T-cell (primary cell): ENCODE measurements around the gene HASPIN. TPM values are rescaled to one million over a fixed set of nuclear protein-coding genes. Genes with fewer than 3 reads are reported as not detected.

Experiments
- ATAC-seq, 4 experiments: fragments of 200-7000 bp in 3 of 4; fragments of 150-1000 bp in 1 of 4; cut with Tn5 transposase; replicated peaks in 1 of 4; 1 replicate in 3 of 4; 2 replicates in 1 of 4; pipeline ENCODE4 v1.10.0; 2021; ENCODE audit warnings: moderate library complexity in 3 of 4, mild to moderate bottlenecking in 2 of 4, moderate number of reproducible peaks in 1 of 4
- CTCF ChIA-PET, 2 donors: fragments of 300-600 bp; sonication (Branson Sonifier 250); formaldehyde crosslinking; loops; one replicate each; lab custom pipeline; 2022; ENCODE audit warnings: antibody characterized with exemption in 2 of 2; lab: Charles Lee
- POLR2A ChIA-PET, 2 donors: fragments of 300-600 bp; sonication (Branson Sonifier 250); formaldehyde crosslinking; loops; one replicate each; lab custom pipeline; 2022; ENCODE audit warnings: antibody characterized with exemption in 2 of 2; lab: Charles Lee
- DNase-seq, 35 experiments: peaks; one replicate each; pipeline versions ENCODE4 v3.0.0 to v3.0.0-alpha.2; 2013 to 2023
- H3K27ac ChIP-seq: one replicate; pipeline ENCODE4 v1.5.1; 2013; ENCODE audit warnings: low read length
- H3K27me3 ChIP-seq, 2 experiments: replicated peaks in 1 of 2; 1 replicate in 1 of 2; 2 replicates in 1 of 2; pipeline versions ENCODE4 v1.6.1 to v1.7.0; 2013; ENCODE audit warnings: low read length in 1 of 2, mixed read lengths in 1 of 2; ENCODE audit not compliant: control insufficient read depth in 2 of 2, insufficient read depth in 2 of 2; ENCODE audit errors: extremely low read depth in 1 of 2
- H3K36me3 ChIP-seq, 2 donors: 1 replicate in 1 of 2; 2 replicates in 1 of 2; pipeline versions ENCODE4 v1.6.1 to v1.7.0; 2013; ENCODE audit warnings: low read length in 1 of 2; ENCODE audit not compliant: control insufficient read depth in 2 of 2, insufficient read depth in 1 of 2; ENCODE audit errors: extremely low read depth in 1 of 2
- H3K4me1 ChIP-seq, 2 experiments: 1 replicate in 1 of 2; 2 replicates in 1 of 2; pipeline versions ENCODE4 v1.6.1 to v1.7.0; 2013; ENCODE audit warnings: low read length in 2 of 2, mixed read lengths in 1 of 2; ENCODE audit not compliant: insufficient read depth in 2 of 2, control insufficient read depth in 1 of 2; ENCODE audit errors: extremely low read depth in 1 of 2
- H3K4me3 ChIP-seq, 2 donors: 1 replicate in 1 of 2; 2 replicates in 1 of 2; pipeline versions ENCODE4 v1.5.1 to v1.7.0; 2013; ENCODE audit warnings: mild to moderate bottlenecking in 2 of 2, low read length in 1 of 2, moderate library complexity in 1 of 2; ENCODE audit not compliant: control insufficient read depth in 1 of 2; ENCODE audit errors: extremely low read depth in 1 of 2
- H3K9me3 ChIP-seq: 2 replicates; pipeline ENCODE4 v1.7.0; 2013
- H3K27ac Mint-ChIP-seq, 2 donors: one replicate each; pipeline ENCODE4 v1.8.0; 2020 to 2021; ENCODE audit warnings: mild to moderate bottlenecking in 2 of 2, mixed read lengths in 2 of 2
- H3K27me3 Mint-ChIP-seq, 2 donors: one replicate each; pipeline ENCODE4 v1.8.0; 2021 to 2022; ENCODE audit warnings: mixed read lengths in 2 of 2
- H3K36me3 Mint-ChIP-seq: one replicate; pipeline ENCODE4 v1.8.0; 2021; ENCODE audit warnings: mixed read lengths
- H3K4me1 Mint-ChIP-seq, 3 donors: one replicate each; pipeline ENCODE4 v1.8.0; 2020 to 2022; ENCODE audit warnings: mixed read lengths in 3 of 3, mild to moderate bottlenecking in 1 of 3
- H3K4me3 Mint-ChIP-seq, 3 donors: one replicate each; pipeline ENCODE4 v1.8.0; 2020 to 2022; ENCODE audit warnings: mild to moderate bottlenecking in 3 of 3, mixed read lengths in 3 of 3, moderate library complexity in 3 of 3
- H3K9me3 Mint-ChIP-seq, 3 donors: one replicate each; pipeline ENCODE4 v1.8.0; 2020 to 2022; ENCODE audit warnings: mixed read lengths in 3 of 3
- WGBS: methylation state at CpG from one replicate; pipeline ENCODE4 v1.1.5; 2013; ENCODE audit warnings: missing lambda C conversion rate; ENCODE audit not compliant: insufficient coverage; 5-methylcytosine and 5-hydroxymethylcytosine counted together
- total RNA-seq, 35 experiments: library from RNA in 6 of 35; stranded (reverse) in 6 of 35; fragments of 120-200 nt in 1 of 35; gene quantifications; one replicate each; pipeline versions ENCODE4 v1.2.1 to v1.2.4 and lab custom pipeline; 2013 to 2026

Gene HASPIN
- total RNA-seq, 5 donors from 2014 or later (not counting 1 experiment from before 2014, with no cell fraction given): 0.33 to 1.0 (median 0.68) TPM

DNA sequence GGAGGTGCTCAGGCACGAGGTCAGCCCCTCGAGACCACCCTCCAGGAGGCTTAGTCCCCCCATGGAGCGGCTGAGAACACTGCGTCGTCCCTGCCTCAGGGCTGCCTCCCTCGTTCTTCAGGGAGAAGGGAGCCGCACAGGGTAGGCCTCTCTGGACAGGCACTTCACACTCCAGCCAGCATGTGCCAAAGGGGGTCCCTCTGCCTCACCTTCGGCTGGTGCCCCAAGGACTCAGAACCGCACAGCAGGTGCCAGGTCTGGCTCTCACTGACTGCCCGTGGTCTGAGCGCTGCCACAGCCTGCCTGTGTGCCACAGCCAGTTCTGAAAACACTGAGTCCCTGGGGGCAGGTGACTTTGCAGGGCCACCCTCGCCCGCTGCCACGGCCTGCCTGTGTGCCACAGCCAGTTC lies 34.8 kb upstream of the HASPIN start:
- no peak overlapping the region for H3K27ac Mint-ChIP-seq
- ChIA-PET CTCF (no interaction called here), POLR2A (no interaction called here)
- Histone ChIP-seq H3K27ac (no peak overlapping the region), H3K27me3 (no peaks in the 10 kb centered on the region), H3K36me3 (peaks cover 22 to 23% of the 10 kb centered on the region in 2 donors), H3K9me3 (no peaks in the 10 kb centered on the region), H3K4me1 (peaks cover 2 to 6% of the 10 kb centered on the region in 2 experiments), H3K4me3 (no peak overlapping the region)
- peaks cover 15% of the 10 kb centered on the region for H3K36me3 Mint-ChIP-seq
- H3K4me1 Mint-ChIP-seq: peaks cover 5 to 24% (median 7%) of the 10 kb centered on the region in 3 donors
- no peak overlapping the region for H3K4me3 Mint-ChIP-seq
- H3K9me3 Mint-ChIP-seq: no peaks in the 10 kb centered on the region
- DNase-seq (no peak), ATAC-seq (no peak)
- H3K27me3 Mint-ChIP-seq: no peaks in the 10 kb centered on the region
- WGBS: 95% methylated on average over 9 of the region's 14 CpGs

DNA sequence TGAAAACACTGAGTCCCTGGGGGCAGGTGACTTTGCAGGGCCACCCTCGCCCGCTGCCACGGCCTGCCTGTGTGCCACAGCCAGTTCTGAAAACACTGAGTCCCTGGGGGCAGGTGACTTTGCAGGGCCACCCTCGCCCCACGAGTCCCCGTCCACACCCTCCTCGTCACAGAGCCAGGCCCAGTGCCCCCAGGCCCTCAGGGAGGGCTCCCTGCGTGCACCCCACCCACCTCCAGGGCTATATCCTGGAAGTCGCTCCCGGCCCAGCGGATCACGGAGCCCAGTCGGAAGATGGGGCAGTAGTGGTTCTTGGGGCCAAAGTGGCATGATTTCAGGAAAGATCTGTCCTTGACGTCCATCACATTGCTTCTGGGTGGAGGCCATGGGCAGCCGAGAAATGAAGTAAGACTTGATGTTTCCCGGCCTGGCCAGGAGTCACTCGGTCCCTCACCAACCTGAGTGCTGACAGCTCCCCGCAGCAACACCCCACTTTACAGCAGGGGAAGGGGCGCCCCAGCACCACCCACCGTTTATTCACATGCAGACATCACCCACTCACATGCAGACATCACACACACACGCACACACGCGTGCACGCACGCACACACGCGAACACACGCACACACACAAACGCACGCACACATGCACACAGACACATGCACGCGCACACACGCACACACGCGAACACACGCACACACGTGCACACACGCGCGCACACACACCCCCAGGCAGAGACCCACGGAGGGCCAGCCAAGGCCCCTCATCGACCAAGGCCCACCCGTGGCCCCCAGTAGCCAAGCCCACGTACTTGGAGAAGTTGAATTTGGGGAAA lies 34.2 kb upstream of the HASPIN start:
- DNase-seq (no peak), ATAC-seq (no peak)
- no peak overlapping the region for H3K27ac ChIP-seq
- H3K4me3 ChIP-seq: no peak overlapping the region
- Mint-ChIP-seq H3K36me3 (peaks cover 15% of the 10 kb centered on the region), H3K27ac (no peak overlapping the region), H3K4me1 (peaks cover 11 to 30% (median 12%) of the 10 kb centered on the region in 3 donors), H3K27me3 (no peaks in the 10 kb centered on the region), H3K4me3 (no peak overlapping the region), H3K9me3 (no peaks in the 10 kb centered on the region)
- 92% methylated on average over 32 of the region's 44 CpGs for WGBS
- H3K36me3 ChIP-seq: peaks cover 18 to 23% of the 10 kb centered on the region in 2 donors
- H3K4me1 ChIP-seq: peaks cover 2 to 13% of the 10 kb centered on the region in 2 experiments
- CTCF ChIA-PET: no interaction called here
- H3K27me3 ChIP-seq: no peaks in the 10 kb centered on the region
- H3K9me3 ChIP-seq: no peaks in the 10 kb centered on the region
- POLR2A ChIA-PET: no interaction called here

DNA sequence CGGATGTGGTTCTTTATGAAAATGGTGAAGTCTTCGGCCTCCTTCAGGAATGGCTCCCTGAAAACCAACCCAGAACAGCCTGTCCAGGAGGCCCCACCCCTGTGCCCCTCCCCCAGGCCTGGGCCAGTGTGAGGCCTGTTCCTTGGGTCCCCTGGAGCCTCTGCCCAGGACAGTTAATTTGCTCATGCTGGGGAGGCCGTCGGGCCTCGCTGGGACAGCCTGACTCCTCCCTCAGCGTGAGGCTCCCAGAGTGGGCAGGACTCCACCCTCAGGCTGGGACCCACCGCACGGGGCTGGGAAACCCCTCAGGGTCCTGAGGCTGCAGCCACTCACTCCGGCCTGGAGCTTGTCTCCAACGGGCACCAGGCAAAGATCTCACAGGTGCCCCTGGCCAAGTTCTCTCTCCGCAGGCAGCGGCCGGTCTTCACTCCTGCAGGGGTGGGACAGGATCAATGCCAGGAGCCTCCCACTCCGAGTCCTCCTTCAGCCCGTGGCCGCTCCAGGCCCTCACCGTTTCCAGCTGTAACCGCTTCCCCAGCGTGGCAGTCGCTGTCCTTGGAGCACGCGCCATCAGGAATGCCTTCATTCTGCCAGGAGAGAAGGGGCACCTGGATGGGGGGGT lies 33.5 kb upstream of the HASPIN start:
- no peak for ATAC-seq
- H3K4me3 ChIP-seq: no peak overlapping the region
- POLR2A ChIA-PET: no interaction called here

DNA sequence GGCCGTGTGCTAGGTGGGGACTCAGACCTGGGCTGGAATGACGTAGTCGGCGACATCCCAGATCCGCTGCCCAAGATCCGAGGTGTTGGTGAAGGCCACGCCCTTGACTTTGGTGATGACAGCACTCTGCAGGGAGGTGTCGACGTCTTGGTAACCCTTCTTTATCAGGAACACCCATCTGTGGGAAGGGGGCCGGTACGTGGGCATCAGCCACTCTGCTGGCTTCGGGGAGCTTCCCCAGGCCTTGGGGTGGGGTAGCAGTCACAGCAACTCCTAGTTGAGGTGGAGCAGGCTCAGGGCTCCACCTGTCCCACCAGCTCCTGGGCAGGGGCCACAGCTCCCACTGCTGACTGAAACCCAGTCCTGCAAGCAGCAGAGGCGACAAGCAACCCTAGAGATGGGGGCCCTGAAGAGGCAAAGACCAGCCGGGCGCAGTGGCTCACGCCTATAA lies 32.1 kb upstream of the HASPIN start:
- peaks cover 3 to 32% of the 10 kb centered on the region in 2 experiments for H3K4me1 ChIP-seq
- 98% methylated on average over 6 of the region's 16 CpGs for WGBS
- no peak overlapping the region for H3K4me3 ChIP-seq
- peaks cover 18 to 21% of the 10 kb centered on the region in 2 donors for H3K36me3 ChIP-seq
- ChIA-PET CTCF (no interaction called here), POLR2A (no interaction called here)
- H3K27ac ChIP-seq: no peak overlapping the region
- no peak for DNase-seq
- Mint-ChIP-seq H3K36me3 (peaks cover 15% of the 10 kb centered on the region), H3K4me1 (peaks cover 15 to 41% (median 20%) of the 10 kb centered on the region in 3 donors), H3K27ac (no peak overlapping the region), H3K9me3 (no peaks in the 10 kb centered on the region), H3K4me3 (no peak overlapping the region), H3K27me3 (no peaks in the 10 kb centered on the region)
- ATAC-seq: no peak
- no peaks in the 10 kb centered on the region for H3K27me3 ChIP-seq
- no peaks in the 10 kb centered on the region for H3K9me3 ChIP-seq

More for the DNA sequence above, 33.5 kb upstream of the HASPIN start:
- H3K27ac ChIP-seq: no peak overlapping the region
- no peak overlapping the region for H3K4me3 Mint-ChIP-seq
- H3K4me1 Mint-ChIP-seq: peaks cover 15 to 35% (median 16%) of the 10 kb centered on the region in 3 donors
- no peaks in the 10 kb centered on the region for H3K9me3 Mint-ChIP-seq
- H3K27me3 ChIP-seq: no peaks in the 10 kb centered on the region
- no peak overlapping the region for H3K27ac Mint-ChIP-seq
- DNase-seq: no peak
- H3K4me1 ChIP-seq: peaks cover 2 to 20% of the 10 kb centered on the region in 2 experiments
- 93% methylated on average over 15 of the region's 22 CpGs for WGBS
- peaks cover 15% of the 10 kb centered on the region for H3K36me3 Mint-ChIP-seq
- no peaks in the 10 kb centered on the region for H3K27me3 Mint-ChIP-seq
- no peaks in the 10 kb centered on the region for H3K9me3 ChIP-seq
- peaks cover 18 to 22% of the 10 kb centered on the region in 2 donors for H3K36me3 ChIP-seq
- CTCF ChIA-PET: no interaction called here

DNA sequence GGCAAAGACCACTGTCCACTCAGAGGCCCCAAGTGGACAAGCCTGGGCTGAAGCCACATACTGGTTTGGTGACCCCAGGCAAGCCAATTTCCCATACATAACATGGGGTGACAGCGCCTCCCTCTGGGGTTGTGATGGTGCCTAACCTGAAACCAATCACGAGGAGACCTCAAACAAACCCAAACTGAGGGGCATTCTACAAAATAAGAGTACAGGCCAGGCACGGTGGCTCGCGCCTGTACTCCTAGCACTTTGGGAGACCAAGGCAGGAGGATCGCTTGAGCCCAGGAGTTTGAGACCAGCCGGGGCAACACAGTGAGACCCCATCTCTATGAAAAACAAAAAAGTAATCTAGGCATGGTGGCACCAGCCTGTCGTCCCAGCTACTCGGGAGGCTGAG lies 31.4 kb upstream of the HASPIN start:
- Mint-ChIP-seq H3K4me1 (peaks cover 15 to 43% (median 24%) of the 10 kb centered on the region in 3 donors), H3K27me3 (no peaks in the 10 kb centered on the region), H3K4me3 (no peak overlapping the region), H3K9me3 (no peaks in the 10 kb centered on the region), H3K27ac (peak overlapping the region in 1 of 2 donors; percentile 55), H3K36me3 (peaks cover 15% of the 10 kb centered on the region)
- H3K9me3 ChIP-seq: no peaks in the 10 kb centered on the region
- ATAC-seq (no peak), DNase-seq (no peak)
- CTCF ChIA-PET: interaction anchor here in 1 of 2 donors (0.6 kb wide), 1 partner anchor 321 kb away, joined by 4 read pairs; no protein-coding TSS in a partner anchor
- H3K27ac ChIP-seq: no peak overlapping the region
- WGBS: 92% methylated on average over 8 of the region's 9 CpGs
- no peak overlapping the region for H3K4me3 ChIP-seq
- H3K36me3 ChIP-seq: peaks cover 18 to 21% of the 10 kb centered on the region in 2 donors
- peaks cover 5 to 35% of the 10 kb centered on the region in 2 experiments for H3K4me1 ChIP-seq
- POLR2A ChIA-PET: no interaction called here
- no peaks in the 10 kb centered on the region for H3K27me3 ChIP-seq

DNA sequence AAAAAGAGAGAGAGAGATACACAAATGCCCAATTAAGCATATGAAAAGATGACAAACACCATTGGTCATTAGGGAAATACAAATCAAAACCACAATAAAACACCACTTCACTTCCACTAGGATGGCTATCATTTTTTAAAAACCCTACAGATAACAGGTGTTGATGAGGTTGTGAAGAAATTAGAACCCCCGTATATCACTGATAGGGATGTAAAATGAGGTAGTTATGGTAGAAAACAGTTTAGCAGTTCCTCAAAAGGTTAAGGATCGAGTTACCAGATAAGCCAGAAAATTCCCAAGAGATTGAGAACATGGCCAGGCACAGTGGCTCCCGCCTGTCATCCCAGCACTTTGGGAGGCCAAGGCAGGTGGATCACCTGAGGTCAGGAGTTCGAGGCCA lies 30.6 kb upstream of the HASPIN start:
- peak overlapping the region in 1 of 3 donors; percentile 52 for H3K4me3 Mint-ChIP-seq
- POLR2A ChIA-PET: no interaction called here
- Histone ChIP-seq H3K9me3 (no peaks in the 10 kb centered on the region), H3K36me3 (peaks cover 18 to 21% of the 10 kb centered on the region in 2 donors), H3K27me3 (no peaks in the 10 kb centered on the region), H3K27ac (no peak overlapping the region), H3K4me3 (no peak overlapping the region), H3K4me1 (peaks cover 5 to 35% of the 10 kb centered on the region in 2 experiments)
- no peaks in the 10 kb centered on the region for H3K27me3 Mint-ChIP-seq
- H3K9me3 Mint-ChIP-seq: no peaks in the 10 kb centered on the region
- DNase-seq (no peak), ATAC-seq (no peak)
- WGBS: 93% methylated on average over 2 of the region's 4 CpGs
- peaks cover 15% of the 10 kb centered on the region for H3K36me3 Mint-ChIP-seq
- H3K4me1 Mint-ChIP-seq: peaks cover 15 to 43% (median 24%) of the 10 kb centered on the region in 3 donors
- peak overlapping the region; percentile 35 to 63 for H3K27ac Mint-ChIP-seq
- CTCF ChIA-PET: interaction anchor here in 1 of 2 donors (0.6 kb wide), 1 partner anchor 320 kb away, joined by 4 read pairs; no protein-coding TSS in a partner anchor
